T1000 (cell line): ENCODE measurements around the gene ALDH1B1.
"Not testable (repeated sequence)": the region's sequence is repeated elsewhere in the genome, so short reads cannot be mapped to it uniquely, and the experiment has no call there.

Experiments
- DNase-seq: peaks from one replicate; lab custom pipeline; 2025; ENCODE audit warnings: mixed read lengths; lab: John Stamatoyannopoulos, UW

The ALDH1B1 gene

GRCh38 chr9:38361473-38361850, 31.0 kb upstream of the ALDH1B1 start:
- DNase-seq, result no peak

GRCh38 chr9:38362852-38363588, 29.5 kb upstream of the ALDH1B1 start:
- DNase-seq, result peak; percentile 36

GRCh38 chr9:38363589-38363925, 28.9 kb upstream of the ALDH1B1 start:
- DNase-seq, result no peak

GRCh38 chr9:38367898-38368297, 24.6 kb upstream of the ALDH1B1 start:
- no peak for DNase-seq

- DNase-seq, result no peak
These were observed 23.8 kb upstream of the ALDH1B1 start for GRCh38 chr9:38368731-38369130.

- DNase-seq, result no peak
These were observed 22.3 kb upstream of the ALDH1B1 start for GRCh38 chr9:38370176-38370575.

- DNase-seq, result no peak
These were observed 21.0 kb upstream of the ALDH1B1 start for GRCh38 chr9:38371495-38371894.

- no peak for DNase-seq
These were observed 19.5 kb upstream of the ALDH1B1 start for GRCh38 chr9:38372762-38373619.

- DNase-seq, result no peak
These were observed 18.8 kb upstream of the ALDH1B1 start for GRCh38 chr9:38373679-38374078.

GRCh38 chr9:38374847-38375571, 17.5 kb upstream of the ALDH1B1 start:
- no peak for DNase-seq

GRCh38 chr9:38375572-38375963, 16.9 kb upstream of the ALDH1B1 start:
- no peak for DNase-seq

GRCh38 chr9:38376021-38376670, 16.4 kb upstream of the ALDH1B1 start:
- DNase-seq, result no peak

GRCh38 chr9:38377336-38378083, 15.0 kb upstream of the ALDH1B1 start:
- not testable (repeated sequence) for DNase-seq

GRCh38 chr9:38380230-38380871, 12.2 kb upstream of the ALDH1B1 start:
- DNase-seq, result no peak

GRCh38 chr9:38380872-38381534, 11.5 kb upstream of the ALDH1B1 start:
- no peak for DNase-seq

- no peak for DNase-seq
These were observed 10.4 kb upstream of the ALDH1B1 start for GRCh38 chr9:38382141-38382540.

- no peak for DNase-seq
These were observed 7.3 kb upstream of the ALDH1B1 start for GRCh38 chr9:38384990-38385848.

- DNase-seq, result no peak
These were observed 6.6 kb upstream of the ALDH1B1 start for GRCh38 chr9:38385896-38386295.

- DNase-seq, result no peak
These were observed 6.1 kb upstream of the ALDH1B1 start for GRCh38 chr9:38386319-38386895.
